Thyroid gland (tissue), 4 donors: ENCODE data around the gene RPS21. TPM values are rescaled to one million over a fixed set of nuclear protein-coding genes. Genes with fewer than 3 reads are reported as not detected.
"Not testable (repeated sequence)": the region's sequence is repeated elsewhere in the genome, so short reads cannot be mapped to it uniquely, and the experiment has no call there.

Experiments used
- DNase-seq, 2 donors: peaks; one replicate each; pipeline ENCODE4 v3.0.0-alpha.2; 2019
- H3K27ac ChIP-seq, 3 donors: fragments of 200-600 bp; sonication (generic); 1 replicate in 2 of 3; 2 replicates in 1 of 3; pipeline ENCODE4 v1.5.1; 2016 to 2019; ENCODE audit warnings: mild to moderate bottlenecking in 1 of 3, moderate library complexity in 1 of 3
- H3K27me3 ChIP-seq: fragments of 200-600 bp; sonication (generic); one replicate; pipeline ENCODE4 v1.5.1; 2019
- H3K36me3 ChIP-seq, 2 donors: fragments of 200-600 bp; sonication (generic); one replicate each; pipeline ENCODE4 v1.5.1; 2016 to 2019
- H3K4me1 ChIP-seq, 2 donors: fragments of 200-600 bp; sonication (generic); one replicate each; pipeline ENCODE4 v1.5.1; 2017 to 2019
- H3K4me3 ChIP-seq, 3 donors: fragments of 200-600 bp; sonication (generic); replicated peaks in 1 of 3; 1 replicate in 2 of 3; 2 replicates in 1 of 3; pipeline ENCODE4 v1.5.1; 2016; ENCODE audit warnings: mild to moderate bottlenecking in 1 of 3
- H3K9me3 ChIP-seq: fragments of 200-600 bp; sonication (generic); one replicate; pipeline ENCODE4 v1.5.1; 2017
- POLR2A ChIP-seq, 2 donors: fragments of 450-650 bp; IDR thresholded peaks; one replicate each; pipeline ENCODE4 v1.6.1; 2017; ENCODE audit warnings: antibody characterized with exemption in 2 of 2, mild to moderate bottlenecking in 2 of 2, moderate library complexity in 1 of 2
- WGBS, 2 donors: methylation state at CpG; one replicate each; pipeline ENCODE4 v1.1.5; 2017; 5-methylcytosine and 5-hydroxymethylcytosine counted together
- intact Hi-C: fragments of 100-400 bp; cut with DNase I; formaldehyde crosslinking; loops from one replicate; pipeline ENCODE4 v1.15.1; 2023
- total RNA-seq, 4 donors: library from RNA; depleted of rRNA; stranded (reverse); fragments of >200 nt; gene quantifications; one replicate each; pipeline ENCODE4 v1.2.3, GENCODE V29; 2016
- TF ChIP-seq, protein P1 (sequence below), 6 experiments: fragments of 200-600 bp in 3 of 6; fragments of 450-650 bp in 3 of 6; sonication (generic) in 3 of 6; IDR thresholded peaks; one replicate each; pipeline ENCODE4 v1.5.1; 2016 to 2019; ENCODE audit warnings: antibody characterized with exemption in 6 of 6, mild to moderate bottlenecking in 2 of 6, inconsistent platforms in 1 of 6, moderate library complexity in 1 of 6

The RPS21 gene
- total RNA-seq, 4 donors from 2014 or later = 1,818 to 3,649 (median 2,349) TPM

DNA sequence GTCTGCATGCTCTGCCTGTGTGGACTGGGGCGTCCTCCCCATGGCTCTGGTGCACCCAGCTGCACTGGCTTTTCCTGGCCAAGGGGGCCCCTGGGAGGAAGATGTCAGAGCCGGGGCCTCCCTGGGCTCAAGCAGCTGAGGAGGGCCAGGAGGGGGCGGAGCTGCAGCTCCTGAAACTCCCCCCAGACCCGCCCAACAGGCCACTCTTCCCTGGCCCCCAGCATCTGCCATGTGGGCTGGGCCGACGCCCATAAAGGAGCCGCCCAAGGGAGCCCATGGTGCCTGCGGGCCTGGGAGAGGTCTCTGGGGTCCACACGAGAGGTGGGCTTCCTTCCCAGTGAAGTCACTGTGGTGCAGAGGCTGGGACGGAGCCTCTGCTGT lies 36.4 kb downstream of the RPS21 start:
- Histone ChIP-seq H3K27me3 (no peaks in the 10 kb centered on the region), H3K4me1 (peaks cover 37 to 46% of the 10 kb centered on the region in 2 donors), H3K4me3 (no peak overlapping the region), H3K9me3 (no peaks in the 10 kb centered on the region), H3K36me3 (no peaks in the 10 kb centered on the region), H3K27ac (no peak overlapping the region)
- no peak for TF ChIP-seq POLR2A (IDR thresholded peaks at IDR 0.05)
- TF ChIP-seq, protein P1, sequence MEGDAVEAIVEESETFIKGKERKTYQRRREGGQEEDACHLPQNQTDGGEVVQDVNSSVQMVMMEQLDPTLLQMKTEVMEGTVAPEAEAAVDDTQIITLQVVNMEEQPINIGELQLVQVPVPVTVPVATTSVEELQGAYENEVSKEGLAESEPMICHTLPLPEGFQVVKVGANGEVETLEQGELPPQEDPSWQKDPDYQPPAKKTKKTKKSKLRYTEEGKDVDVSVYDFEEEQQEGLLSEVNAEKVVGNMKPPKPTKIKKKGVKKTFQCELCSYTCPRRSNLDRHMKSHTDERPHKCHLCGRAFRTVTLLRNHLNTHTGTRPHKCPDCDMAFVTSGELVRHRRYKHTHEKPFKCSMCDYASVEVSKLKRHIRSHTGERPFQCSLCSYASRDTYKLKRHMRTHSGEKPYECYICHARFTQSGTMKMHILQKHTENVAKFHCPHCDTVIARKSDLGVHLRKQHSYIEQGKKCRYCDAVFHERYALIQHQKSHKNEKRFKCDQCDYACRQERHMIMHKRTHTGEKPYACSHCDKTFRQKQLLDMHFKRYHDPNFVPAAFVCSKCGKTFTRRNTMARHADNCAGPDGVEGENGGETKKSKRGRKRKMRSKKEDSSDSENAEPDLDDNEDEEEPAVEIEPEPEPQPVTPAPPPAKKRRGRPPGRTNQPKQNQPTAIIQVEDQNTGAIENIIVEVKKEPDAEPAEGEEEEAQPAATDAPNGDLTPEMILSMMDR (IDR thresholded peaks at IDR 0.05) = no peak
- WGBS, 2 donors = 47 to 73% methylated on average over 4 to 5 of the region's 10 CpGs
- no peak for DNase-seq
- intact Hi-C loops = no loop called here

DNA sequence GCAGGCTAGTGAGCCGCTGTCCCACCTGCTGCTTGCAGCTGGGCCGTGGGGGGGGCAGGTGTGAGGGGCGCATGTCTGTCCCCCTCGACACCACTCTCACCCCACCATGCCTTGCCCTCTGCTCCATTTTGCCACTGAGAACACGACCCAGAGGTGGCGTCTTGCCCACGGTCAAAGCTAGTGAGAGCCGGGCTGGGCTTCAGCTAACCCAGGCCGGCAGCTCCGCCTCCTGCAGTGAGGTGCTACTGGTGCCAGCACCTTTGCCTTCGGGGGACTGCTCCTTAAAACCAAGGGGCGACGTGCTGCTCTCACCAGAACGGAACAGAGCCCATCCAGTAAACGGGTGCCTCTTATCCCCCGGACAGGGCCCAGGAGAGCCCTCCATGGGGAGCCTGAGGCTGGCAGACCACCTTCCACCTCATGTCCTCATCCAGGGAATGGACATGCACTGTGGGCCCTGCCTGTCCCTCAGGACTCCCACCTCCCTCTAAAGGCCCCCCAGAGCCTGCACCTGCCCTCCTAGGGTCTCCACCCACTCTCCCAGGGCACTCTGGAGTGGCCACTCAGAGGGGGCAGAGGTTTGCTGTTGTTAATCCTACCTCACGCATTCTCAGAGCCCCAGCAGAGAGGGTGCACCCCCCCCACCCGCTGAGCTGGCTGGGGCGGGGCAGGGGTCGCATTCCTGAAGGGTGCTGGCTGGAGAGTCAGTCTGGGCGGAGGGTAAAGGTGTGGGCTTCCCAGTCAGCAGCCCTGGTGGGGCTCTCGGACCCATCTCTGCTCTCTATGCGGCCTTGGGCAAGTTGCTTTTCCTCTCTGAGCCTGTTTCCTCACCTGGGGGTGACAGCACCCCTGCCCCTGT lies 37.6 kb downstream of the RPS21 start:
- peak; percentile 67 to 73 for DNase-seq
- WGBS, 2 donors = 45 to 61% methylated on average over 9 to 22 of the region's 23 CpGs
- peak overlapping the region in 2 of 3 donors; percentile 29 to 33 for H3K27ac ChIP-seq
- intact Hi-C loops = no loop called here
- H3K4me1 ChIP-seq = peaks cover 39 to 51% of the 10 kb centered on the region in 2 donors
- no peak overlapping the region for H3K4me3 ChIP-seq
- H3K27me3 ChIP-seq = no peaks in the 10 kb centered on the region
- no peaks in the 10 kb centered on the region for H3K9me3 ChIP-seq
- TF ChIP-seq POLR2A (IDR thresholded peaks at IDR 0.05) = no peak
- TF ChIP-seq, protein P1 (IDR thresholded peaks at IDR 0.05) = no peak
- H3K36me3 ChIP-seq = no peaks in the 10 kb centered on the region

DNA sequence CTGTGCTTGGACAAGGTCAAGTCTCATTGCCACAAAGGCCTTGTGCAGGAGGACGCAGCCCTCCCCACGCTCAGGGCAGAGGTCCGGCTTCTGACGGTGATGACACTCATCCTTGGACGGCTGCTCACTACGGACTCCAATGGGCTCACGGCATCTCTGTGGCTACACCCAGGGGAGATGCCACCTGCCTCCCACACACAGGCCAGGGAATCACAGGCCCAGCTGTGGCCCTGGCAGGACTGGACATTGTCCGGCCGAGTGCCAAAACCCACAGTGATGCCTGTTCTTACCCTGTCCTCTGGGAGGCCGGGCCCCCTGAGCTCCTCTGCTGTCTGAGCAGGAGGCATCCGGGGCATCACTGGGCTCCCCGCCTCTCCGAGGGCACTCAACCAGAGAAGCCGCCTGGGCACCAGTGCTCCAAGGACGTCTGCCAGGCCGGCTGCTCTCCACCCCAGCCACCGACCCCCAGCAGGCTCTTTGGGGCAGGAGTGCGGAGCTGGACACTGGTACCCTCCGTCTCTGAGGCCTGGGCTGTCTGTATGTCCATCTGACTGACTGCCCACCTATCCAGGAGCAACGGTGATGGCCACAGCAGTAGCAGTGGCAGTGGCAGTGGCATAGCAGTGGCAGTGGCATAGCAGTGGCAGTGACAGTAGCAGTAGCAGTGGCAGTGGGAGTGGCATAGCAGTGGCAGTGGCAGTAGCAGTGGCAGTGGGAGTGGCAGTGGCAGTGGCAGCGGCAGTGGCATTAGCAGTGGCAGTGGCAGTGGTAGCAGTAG lies 38.6 kb downstream of the RPS21 start:
- DNase-seq = peak; percentile 76 to 78
- Histone ChIP-seq H3K27me3 (no peaks in the 10 kb centered on the region), H3K9me3 (no peaks in the 10 kb centered on the region), H3K4me3 (no peak overlapping the region), H3K27ac (peak overlapping the region in 2 of 3 donors; percentile 29 to 33), H3K4me1 (peaks cover 39 to 51% of the 10 kb centered on the region in 2 donors), H3K36me3 (no peaks in the 10 kb centered on the region)
- intact Hi-C loops = no loop called here
- WGBS, 2 donors = 18 to 47% methylated on average over 4 to 11 of the region's 21 CpGs
- TF ChIP-seq POLR2A (IDR thresholded peaks at IDR 0.05) = no peak
- TF ChIP-seq, protein P1 (IDR thresholded peaks at IDR 0.05) = no peak

DNA sequence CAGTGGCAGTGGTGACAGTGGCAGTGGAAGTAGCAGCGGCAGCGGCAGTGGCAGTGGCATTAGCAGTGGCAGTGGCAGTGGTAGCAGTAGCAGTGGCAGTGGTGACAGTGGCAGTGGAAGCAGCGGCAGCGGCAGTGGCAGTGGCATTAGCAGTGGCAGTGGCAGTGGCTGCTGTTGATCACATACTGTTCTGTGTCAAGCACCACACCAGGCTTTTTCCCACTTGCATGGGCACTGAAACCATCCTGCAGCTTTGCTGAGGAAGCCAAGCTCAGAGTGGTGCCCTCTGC lies 39.1 kb downstream of the RPS21 start:
- H3K27me3 ChIP-seq, H3K36me3 ChIP-seq, intact Hi-C loops, H3K9me3 ChIP-seq, H3K4me3 ChIP-seq, DNase-seq: not testable (repeated sequence)
- Histone ChIP-seq H3K4me1 (peaks cover 39 to 51% of the 10 kb centered on the region in 2 donors), H3K27ac (peak overlapping the region in 1 of 3 donors; percentile 33)
- WGBS, 2 donors = 81 to 98% methylated on average over 4 of the region's 4 CpGs

DNA sequence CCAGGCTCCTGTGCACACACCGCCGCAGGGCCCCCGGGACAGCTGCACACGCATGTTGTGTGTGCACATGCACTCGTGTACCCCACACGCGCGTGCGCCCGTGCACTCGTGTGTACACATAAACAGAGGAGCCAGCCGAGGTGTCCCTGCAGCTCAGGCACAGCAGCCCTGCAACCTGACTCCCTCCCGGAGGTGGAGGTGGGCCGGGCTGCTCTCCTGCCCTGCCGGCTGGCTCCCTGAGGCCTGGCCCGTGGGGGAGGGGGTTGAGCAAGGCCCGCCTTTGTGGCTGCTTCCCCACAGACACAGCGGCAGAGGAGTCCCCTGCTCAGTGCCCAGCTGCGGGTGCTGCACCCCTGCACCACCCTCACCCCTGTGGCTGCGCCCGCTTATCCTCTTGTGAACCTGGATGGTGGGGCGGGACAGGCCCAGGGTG lies 39.8 kb downstream of the RPS21 start:
- Histone ChIP-seq H3K9me3 (no peaks in the 10 kb centered on the region), H3K4me3 (no peak overlapping the region), H3K27ac (peak overlapping the region; percentile 73 to 87 (median 81)), H3K36me3 (no peaks in the 10 kb centered on the region), H3K27me3 (no peaks in the 10 kb centered on the region), H3K4me1 (peaks cover 39 to 51% of the 10 kb centered on the region in 2 donors)
- peak; percentile 73 to 82 for DNase-seq
- intact Hi-C loops = no loop called here
- WGBS, 2 donors = 70% methylated on average over 4 of the region's 22 CpGs; no CpG with 5 or more reads in 1 of the 2 donors
- TF ChIP-seq, protein P1 (IDR thresholded peaks at IDR 0.05) = no peak
- TF ChIP-seq POLR2A (IDR thresholded peaks at IDR 0.05) = peak in 1 of 2 donors; percentile 7
